Right ventricle myocardium inferior (tissue), 1 donor: ENCODE results near the gene CCDC159. TPM values are rescaled to one million over a fixed set of nuclear protein-coding genes. Genes with fewer than 3 reads are reported as not detected.
"Not testable (repeated sequence)": the region's sequence is repeated elsewhere in the genome, so short reads cannot be mapped to it uniquely, and the experiment has no call there.

ENCODE experiments used
- ATAC-seq: fragments of 200-7000 bp; cut with Tn5 transposase; one replicate; pipeline ENCODE4 v1.9.1; 2020; ENCODE audit warnings: mild to moderate bottlenecking, moderate library complexity
- DNase-seq: peaks from one replicate; pipeline ENCODE4 v3.0.0; 2021; ENCODE audit errors: missing footprints
- intact Hi-C: fragments of 100-400 bp; cut with DNase I; formaldehyde crosslinking; loops from one replicate; pipeline ENCODE4 v1.11.0; 2022
- total RNA-seq: library from RNA; stranded (reverse); fragmentation: NEBNext Ultra II Directional; extraction: Animal tissue kit (Norgen Biotek cat#: 25700); gene quantifications from one replicate; pipeline ENCODE4 v1.2.1, GENCODE V29; 2021
- donor health status: DM: no; HTN: yes; CAD: no; lungs with severe emphysema.

The CCDC159 gene
- total RNA-seq, 1 donor from 2014 or later = 17.1 TPM

DNA sequence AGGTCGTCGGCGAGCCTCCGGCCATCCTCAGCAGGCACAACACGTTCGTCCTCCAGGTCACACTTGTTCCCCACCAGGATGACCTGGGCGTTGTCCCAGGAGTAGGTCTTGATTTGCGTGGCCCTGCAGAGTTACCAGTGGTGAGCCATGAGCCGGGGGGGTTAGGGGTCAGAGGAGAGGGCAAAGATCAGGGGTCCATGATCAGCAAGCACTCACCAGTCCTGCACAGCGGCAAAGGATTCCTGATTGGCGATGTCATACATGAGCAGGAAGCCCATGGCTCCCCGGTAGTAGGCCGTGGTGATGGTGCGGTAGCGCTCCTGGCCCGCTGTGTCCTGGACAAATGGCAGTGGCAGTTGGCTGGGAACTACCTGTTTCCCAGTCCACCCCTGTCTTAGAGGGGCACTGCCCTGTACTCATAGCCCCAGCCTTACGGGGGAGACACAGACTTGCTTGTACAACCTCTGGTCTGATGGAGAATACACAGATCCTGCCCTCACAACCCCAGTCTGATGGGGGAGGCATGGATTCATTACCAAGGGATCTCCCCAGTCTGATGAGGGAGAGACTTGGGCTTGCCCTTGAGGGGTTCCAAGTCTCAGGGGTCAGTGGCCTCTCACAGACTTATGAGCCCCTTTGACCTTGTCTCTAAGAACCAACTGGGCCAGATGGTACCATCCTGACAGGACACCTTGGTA, 10.7 kb upstream of the CCDC159 start:
- DNase-seq (no peak), ATAC-seq (no peak)
- intact Hi-C loops = no loop called here

GRCh38 chr19:11337080-11337479, 9.2 kb upstream of the CCDC159 start:
- no peak for ATAC-seq
- no peak for DNase-seq
- intact Hi-C loops = no loop called here

DNA sequence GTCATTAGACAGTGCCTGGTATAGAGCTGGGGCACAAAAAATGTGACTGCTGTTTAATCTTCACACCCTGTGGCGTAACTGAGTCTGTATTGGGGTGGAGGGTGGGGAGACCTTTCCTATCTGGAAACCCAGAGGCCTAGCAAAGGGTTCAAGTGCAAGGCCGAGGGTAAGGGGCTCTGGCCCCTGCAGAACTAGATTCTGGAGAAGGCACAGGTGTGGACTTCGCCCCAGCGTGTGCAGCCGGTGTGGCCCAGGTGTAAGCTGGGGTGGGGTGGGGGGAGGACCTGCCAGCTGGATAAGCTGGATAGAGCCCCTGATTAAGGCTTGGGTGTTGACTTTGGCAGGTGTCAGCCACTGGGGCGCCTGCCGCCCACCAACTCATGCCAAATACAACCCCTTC, 8.2 kb upstream of the CCDC159 start:
- DNase-seq (no peak), ATAC-seq (no peak)
- intact Hi-C loops = no loop called here

GRCh38 chr19:11338569-11339253, 7.6 kb upstream of the CCDC159 start:
- ATAC-seq (peak; percentile 4), DNase-seq (no peak)
- intact Hi-C loops = no loop called here

DNA sequence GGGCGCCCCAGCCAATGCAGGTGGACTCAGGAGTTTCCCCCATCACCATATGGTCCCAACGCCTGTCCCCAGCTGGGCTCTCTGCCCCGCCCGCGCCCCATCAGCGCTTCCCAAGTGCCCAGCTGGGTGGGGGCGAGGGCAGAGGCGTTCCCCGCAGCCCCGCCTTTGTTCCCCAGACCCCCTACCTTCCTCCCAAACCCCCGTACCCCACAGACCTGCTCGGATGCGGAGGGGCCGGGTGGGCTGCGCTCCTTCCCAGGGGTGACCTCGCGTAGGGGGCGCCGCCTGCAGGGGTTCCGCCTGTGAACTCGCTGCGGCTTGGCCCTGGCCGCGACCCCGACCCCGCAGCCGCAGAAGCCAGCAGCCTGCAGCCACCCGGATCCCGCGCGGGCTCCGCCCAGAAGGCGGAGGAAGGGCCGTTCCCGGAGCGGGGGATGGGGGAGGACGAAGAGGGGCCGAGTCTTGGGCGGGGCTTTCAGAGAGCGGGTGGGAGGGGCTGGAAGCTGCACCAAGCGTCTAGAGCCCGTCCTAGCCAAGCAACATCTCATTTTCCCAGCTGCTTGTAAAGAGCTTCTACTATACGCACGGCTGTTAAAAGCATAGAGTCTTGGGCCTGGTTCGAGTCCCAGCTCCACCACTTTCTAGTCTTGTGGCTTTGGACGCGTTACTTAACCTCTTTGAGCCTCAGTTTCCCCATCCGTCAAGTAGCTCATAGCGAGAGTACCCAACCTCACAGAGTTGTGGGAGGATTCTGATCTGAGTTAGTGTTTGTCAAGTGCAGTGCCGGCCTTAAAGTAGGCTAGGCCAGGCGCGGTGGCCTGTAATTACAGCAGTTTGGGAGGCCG, 6.8 kb upstream of the CCDC159 start, which contains the start of gene RAB3D:
Gene RAB3D, minus strand, starts transcription at position 404 of the 845 bp plus-strand sequence. CDS start 2,258 bp downstream, outside the sequence.
- peak; percentile 97 for DNase-seq
- intact Hi-C loops = no loop called here
- ATAC-seq = peak; percentile 97

DNA sequence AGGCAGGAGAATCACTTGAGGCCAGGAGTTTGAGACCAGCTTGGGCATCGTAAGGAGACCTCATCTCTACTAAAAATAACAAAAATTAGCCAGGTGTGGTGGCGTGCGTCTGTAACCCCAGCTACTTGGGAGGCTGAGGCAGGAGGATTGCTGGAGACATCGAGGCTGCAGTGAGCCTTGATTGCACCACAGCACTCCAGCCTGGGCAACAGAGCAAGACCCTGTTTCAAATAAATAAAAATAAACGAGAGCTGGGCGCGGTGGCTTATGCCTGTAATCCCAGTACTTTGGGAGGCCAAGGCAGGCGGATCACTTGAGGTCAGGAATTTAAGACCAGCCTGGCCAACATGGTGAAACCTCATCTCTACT, 6.2 kb upstream of the CCDC159 start:
- DNase-seq, ATAC-seq, intact Hi-C loops: not testable (repeated sequence)

DNA sequence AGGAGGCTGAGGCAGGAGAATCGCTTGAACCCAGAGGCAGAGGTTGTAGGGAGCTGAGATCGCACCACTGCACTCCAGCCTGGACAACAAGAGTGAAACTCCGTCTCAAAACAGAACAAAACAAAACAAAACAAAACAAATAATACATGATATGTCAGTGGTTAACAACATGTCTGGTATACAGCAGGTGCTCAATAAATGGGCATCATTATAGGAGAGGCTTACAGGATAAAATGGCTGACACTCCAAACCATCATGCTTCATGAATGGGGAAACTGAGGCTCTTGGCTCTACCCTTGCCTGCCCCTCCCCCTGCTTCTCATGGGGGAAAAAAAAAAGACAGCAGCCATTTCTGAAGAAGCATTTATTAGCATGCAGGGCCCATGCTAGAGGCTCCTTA, 3.9 kb upstream of the CCDC159 start:
- no peak for ATAC-seq
- no peak for DNase-seq

GRCh38 chr19:11345122-11345803, 1.1 kb upstream of the CCDC159 start:
- intact Hi-C loops = no loop called here

More for the DNA sequence above, 3.9 kb upstream of the CCDC159 start:
- intact Hi-C loops = no loop called here

DNA sequence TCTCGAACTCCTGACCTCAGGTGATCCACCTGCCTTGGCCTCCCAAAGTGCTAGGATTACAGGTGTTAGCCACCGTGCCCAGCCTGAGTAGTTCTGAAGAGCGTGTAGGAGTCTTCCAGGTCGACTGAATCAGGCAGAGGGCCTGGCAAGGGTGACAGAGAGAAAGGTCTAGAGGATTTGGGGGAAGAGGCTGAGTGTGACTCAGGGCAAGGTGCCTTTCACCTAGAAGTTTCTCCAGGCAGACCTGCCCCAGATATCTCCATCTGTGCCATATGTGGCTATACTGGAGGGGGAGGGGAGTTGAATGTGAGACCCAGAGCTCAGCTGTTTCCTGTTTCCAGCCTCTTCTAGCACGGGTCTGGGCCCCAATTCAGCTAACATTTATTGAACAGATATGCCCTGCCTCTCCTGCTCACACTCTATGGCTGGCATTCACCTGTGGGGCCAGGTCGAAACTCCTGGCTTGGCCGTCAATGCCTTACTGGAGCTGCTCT, 1.3 kb downstream of the CCDC159 start:
- no peak for ATAC-seq
- intact Hi-C loops = loop anchor here (2.0 kb wide), 2 partner anchors 27 to 53 kb away; partner anchors contain the start of gene SWSAP1

More at GRCh38 chr19:11345122-11345803, 1.1 kb upstream of the CCDC159 start:
- no peak for DNase-seq
- ATAC-seq = no peak

DNA sequence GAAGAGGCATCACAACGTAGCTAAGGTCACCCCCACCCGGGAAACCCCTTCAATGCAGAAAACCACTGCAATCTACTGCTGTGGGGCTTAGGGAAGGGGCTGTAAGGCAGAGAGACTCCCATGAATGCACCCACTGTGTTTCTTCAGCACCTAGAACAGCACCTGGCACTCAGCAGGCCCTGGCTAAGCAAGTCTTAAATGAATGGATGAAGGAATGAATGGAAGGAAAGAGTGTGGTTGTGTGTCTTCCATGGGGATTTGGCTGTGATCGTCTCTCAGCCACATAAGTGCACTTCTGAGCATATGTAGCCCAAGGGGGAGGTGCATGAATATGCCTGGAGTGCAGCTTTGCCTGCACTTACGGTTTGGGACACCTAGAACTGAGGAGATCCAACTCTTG, 2.9 kb downstream of the CCDC159 start:
- intact Hi-C loops = no loop called here
- DNase-seq (no peak), ATAC-seq (no peak)

More for the DNA sequence above, 1.3 kb downstream of the CCDC159 start:
- no peak for DNase-seq

DNA sequence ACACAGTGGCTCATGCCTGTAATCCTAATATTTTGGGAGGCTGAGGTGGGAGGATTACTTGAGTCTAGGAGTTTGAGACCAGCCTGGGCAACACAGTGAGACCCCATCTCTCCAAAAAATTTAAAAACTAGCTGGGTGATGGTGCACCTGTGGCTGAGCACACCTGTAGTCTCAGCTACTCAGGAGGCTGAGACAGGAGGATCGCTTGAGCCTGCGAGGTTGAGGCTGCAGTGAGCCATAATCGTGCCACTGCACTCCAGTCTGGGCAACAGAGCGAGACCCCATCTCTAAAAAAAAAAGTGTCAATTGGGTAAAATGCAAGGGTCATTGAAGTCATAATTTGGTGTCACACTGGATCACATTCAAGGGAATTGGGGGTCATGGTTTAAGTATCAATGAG, 7.8 kb downstream of the CCDC159 start:
- intact Hi-C loops, ATAC-seq, DNase-seq: not testable (repeated sequence)

DNA sequence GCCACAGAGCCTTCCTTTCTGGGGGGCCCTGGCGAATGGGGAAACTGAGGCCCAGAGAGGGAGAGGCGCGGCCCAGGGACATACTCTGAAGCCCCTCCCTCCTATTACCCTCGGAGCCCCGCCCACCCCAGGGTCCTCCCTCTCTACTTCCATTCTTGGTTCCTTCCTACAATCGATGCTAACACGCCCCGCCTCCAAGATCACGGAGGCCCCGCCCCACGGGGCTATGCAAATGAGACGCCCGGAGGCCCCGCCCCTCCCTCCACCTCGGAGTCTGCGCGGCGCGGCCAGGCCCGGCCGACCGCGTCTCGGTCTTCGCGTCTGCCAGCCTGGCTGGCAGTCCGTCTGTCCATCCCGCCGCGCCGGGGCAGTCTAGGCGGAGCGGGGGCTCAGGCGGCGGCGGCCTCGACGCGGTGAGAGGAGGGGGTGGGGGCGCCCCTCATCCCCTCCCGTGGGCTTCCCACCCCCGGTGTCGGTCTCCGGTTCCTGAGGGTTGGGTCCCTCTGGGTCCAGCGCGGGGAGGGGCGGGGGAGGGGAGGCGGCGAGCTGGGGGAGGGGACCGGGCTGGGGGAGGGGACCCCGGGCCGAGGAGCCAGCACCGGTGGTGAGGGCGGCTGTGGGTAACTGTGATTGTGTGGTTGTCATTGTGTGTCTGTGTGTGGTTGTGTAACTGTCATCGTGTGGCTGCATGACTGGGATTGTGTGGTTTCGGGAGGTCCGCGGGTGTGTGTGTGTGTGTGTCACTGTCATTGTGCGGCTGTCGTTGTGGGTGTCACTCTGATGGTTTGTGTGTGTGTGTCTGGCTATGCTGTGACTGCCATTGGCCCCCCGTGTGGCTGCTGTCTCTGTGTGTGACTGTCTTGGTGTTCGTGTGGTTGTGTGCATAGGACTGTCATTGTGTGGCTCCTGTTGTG, 9.1 kb downstream of the CCDC159 start, which contains the start of gene PLPPR2:
Gene PLPPR2, plus strand, starts transcription at position 273 of the 914 bp plus-strand sequence. CDS start 2,242 bp downstream, outside the sequence.
- ATAC-seq (peak; percentile 96), DNase-seq (peak; percentile 99)
- intact Hi-C loops = no loop called here

DNA sequence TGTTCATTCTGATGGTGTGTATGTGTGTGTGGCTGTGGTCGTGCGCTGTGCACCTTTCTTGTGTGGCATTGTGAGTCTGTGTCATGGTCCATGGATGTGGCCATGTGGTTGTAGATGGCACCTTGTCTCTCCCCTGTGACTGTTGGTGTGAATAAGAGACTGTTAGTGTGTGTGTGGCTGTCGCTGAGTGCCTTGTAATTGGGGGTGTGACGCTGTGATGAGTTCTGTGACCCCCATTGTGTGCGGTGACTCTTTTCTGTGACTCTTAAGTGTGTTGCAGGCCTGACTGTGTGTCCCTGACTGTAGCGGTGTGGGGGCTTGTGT, 9.7 kb downstream of the CCDC159 start:
- no peak for ATAC-seq
- intact Hi-C loops = no loop called here
- no peak for DNase-seq

DNA sequence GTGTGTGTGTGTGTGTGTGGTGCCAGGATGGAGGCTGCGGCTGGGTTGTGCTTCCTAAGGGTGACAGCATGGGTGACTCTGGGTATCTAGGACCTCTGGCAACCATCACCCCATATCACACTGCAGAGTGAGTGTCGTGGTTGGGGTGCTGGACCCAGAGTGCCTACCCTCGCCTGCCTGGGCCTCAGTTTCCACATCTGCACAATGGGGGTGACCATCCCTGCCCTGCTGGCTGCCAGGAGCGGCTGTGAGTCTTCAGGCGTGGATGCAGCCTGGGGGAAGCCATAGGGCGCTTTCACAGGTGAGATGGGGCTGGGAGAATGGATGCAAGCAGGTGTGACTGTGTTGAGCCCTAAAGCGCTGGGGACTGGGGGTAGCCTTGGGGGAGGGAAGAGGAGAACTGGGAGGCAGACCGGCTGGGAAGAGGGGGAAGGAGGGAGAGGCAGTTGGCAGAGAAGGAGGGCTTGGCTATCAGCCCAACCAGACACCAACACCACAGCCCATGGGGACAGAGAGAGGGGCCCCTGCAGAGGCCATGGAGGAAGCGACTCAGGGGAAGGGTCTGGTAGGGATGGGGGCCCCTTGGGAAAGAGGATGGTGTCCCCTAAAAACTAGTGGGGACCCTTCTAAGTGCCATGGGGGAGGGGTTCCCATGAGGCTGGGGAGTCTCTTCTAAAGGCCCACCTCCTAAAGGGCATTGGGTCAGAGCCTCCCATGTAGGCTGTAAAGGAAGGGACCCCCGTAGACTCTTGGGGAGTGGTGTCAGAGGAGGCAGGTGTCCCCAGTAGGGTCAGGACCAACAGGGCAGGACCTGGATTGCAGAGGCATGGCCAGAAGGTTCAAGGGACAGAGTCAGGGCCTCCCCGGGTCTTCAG, 10.6 kb downstream of the CCDC159 start:
- no peak for DNase-seq
- intact Hi-C loops = no loop called here
- no peak for ATAC-seq

GRCh38 chr19:11359421-11359820, 13.1 kb downstream of the CCDC159 start:
- intact Hi-C loops = no loop called here

GRCh38 chr19:11361037-11361770, 14.9 kb downstream of the CCDC159 start:
- ATAC-seq (no peak), DNase-seq (peak; percentile 68)
- intact Hi-C loops = no loop called here

More at GRCh38 chr19:11359421-11359820, 13.1 kb downstream of the CCDC159 start:
- DNase-seq = no peak
- ATAC-seq = no peak
